Measurements from ENCODE around the gene WDR5.

- TF ChIP-seq POGZ (CRISPR knock-in tag; IDR thresholded peaks at IDR 0.05) = no peak
- no peak for TF ChIP-seq KDM5A (IDR thresholded peaks at IDR 0.05; ENCODE audit: borderline replicate concordance, low read length)
- TF ChIP-seq ZBTB8A (CRISPR knock-in tag; IDR thresholded peaks at IDR 0.05; ENCODE audit: borderline replicate concordance, low read depth) = no peak
- no peak for TF ChIP-seq PTBP1 (IDR thresholded peaks at IDR 0.05; ENCODE audit: low read depth, low read length, poor library complexity, severe bottlenecking)
These were observed 67.3 kb downstream of the WDR5 start for GRCh38 chr9:134203224-134203623.
